PC-3 (cell line): Measurements from ENCODE around the gene ARL2BP. TPM values are rescaled to one million over a fixed set of nuclear protein-coding genes. Genes with fewer than 3 reads are reported as not detected.
"Not testable (repeated sequence)": the region's sequence is repeated elsewhere in the genome, so short reads cannot be mapped to it uniquely, and the experiment has no call there.

ENCODE experiments used
- ATAC-seq: fragments of 200-7000 bp; cut with Tn5 transposase; 2 replicates; pipeline ENCODE4 v1.9.1; 2020; ENCODE audit warnings: mild to moderate bottlenecking, moderate library complexity
- BruUV-seq: library from RNA; stranded (reverse); fragments of 400-500 nt; replicated peaks from 2 replicates; lab custom pipeline; 2021; lab: Mats Ljungman, UMichigan
- CTCF ChIA-PET: fragments of 300-600 bp; sonication (Branson Sonifier 250); formaldehyde crosslinking; loops from one replicate; lab custom pipeline; 2022; ENCODE audit warnings: antibody characterized with exemption; lab: Charles Lee
- POLR2A ChIA-PET: fragments of 300-600 bp; sonication (Branson Sonifier 250); formaldehyde crosslinking; loops from one replicate; lab custom pipeline; 2022; ENCODE audit warnings: antibody characterized with exemption; ENCODE audit not compliant: unreplicated experiment; lab: Charles Lee
- DNase-seq: peaks from one replicate; pipeline ENCODE4 v3.0.0-alpha.2; 2015
- H2AFZ ChIP-seq: fragments of 300-600 bp; sonication (generic); 2 replicates; pipeline ENCODE4 v1.6.0; 2016; ENCODE audit warnings: antibody characterized with exemption, low read length
- H3F3A ChIP-seq: fragments of 300-600 bp; sonication (generic); one replicate; pipeline ENCODE4 v1.6.0; 2017; ENCODE audit warnings: antibody characterized with exemption, low read length, control low read depth, mild to moderate bottlenecking; ENCODE audit not compliant: unreplicated experiment
- H3K27ac ChIP-seq: fragments of 300-600 bp; sonication (generic); 2 replicates; pipeline ENCODE4 v1.5.1; 2016; ENCODE audit warnings: mild to moderate bottlenecking, low read length
- H3K27me3 ChIP-seq: fragments of 300-600 bp; sonication (generic); 2 replicates; pipeline ENCODE4 v1.6.1; 2016; ENCODE audit warnings: low read length, mixed read lengths
- H3K36me3 ChIP-seq: fragments of 300-600 bp; sonication (generic); 2 replicates; pipeline ENCODE4 v1.6.1; 2016; ENCODE audit warnings: low read depth, mixed run types, low read length, mixed read lengths
- H3K4me1 ChIP-seq: fragments of 300-600 bp; sonication (generic); 2 replicates; pipeline ENCODE4 v1.5.1; 2016; ENCODE audit warnings: low read length; ENCODE audit not compliant: insufficient read depth
- H3K4me2 ChIP-seq: fragments of 300-600 bp; sonication (generic); 2 replicates; pipeline ENCODE4 v1.6.0; 2016; ENCODE audit warnings: low read length
- H3K4me3 ChIP-seq: fragments of 300-600 bp; sonication (generic); 2 replicates; pipeline ENCODE4 v1.5.1; 2016; ENCODE audit warnings: mild to moderate bottlenecking, low read length, mixed read lengths
- H3K79me2 ChIP-seq: fragments of 300-600 bp; sonication (generic); 2 replicates; pipeline ENCODE4 v1.6.1; 2017; ENCODE audit warnings: low read length, mixed read lengths
- H3K9ac ChIP-seq: fragments of 300-600 bp; sonication (generic); 2 replicates; pipeline ENCODE4 v1.6.0; 2016; ENCODE audit warnings: mild to moderate bottlenecking, low read length
- H3K9me2 ChIP-seq: fragments of 300-600 bp; sonication (generic); replicated peaks from 2 replicates; pipeline ENCODE4 v1.6.1; 2016; ENCODE audit warnings: mixed run types, low read length, mixed read lengths
- H3K9me3 ChIP-seq: fragments of 300-600 bp; sonication (generic); 2 replicates; pipeline ENCODE4 v1.6.1; 2016; ENCODE audit warnings: low read length, mixed read lengths
- H4K20me1 ChIP-seq: fragments of 300-600 bp; sonication (generic); 2 replicates; pipeline ENCODE4 v1.6.1; 2016; ENCODE audit warnings: low read length, mixed read lengths
- CTCF ChIP-seq: fragments of 300-600 bp; sonication (generic); conservative IDR thresholded peaks from 2 replicates; pipeline ENCODE4 v1.5.1; 2017; ENCODE audit warnings: antibody characterized with exemption, low read depth, mild to moderate bottlenecking, low read length
- EZH2 ChIP-seq: fragments of 300-600 bp; sonication (generic); IDR thresholded peaks from one replicate; pipeline ENCODE4 v1.6.1; 2017; ENCODE audit warnings: antibody characterized with exemption, mild to moderate bottlenecking, low read length; ENCODE audit not compliant: unreplicated experiment
- EZH2phosphoT487 ChIP-seq: fragments of 300-600 bp; sonication (generic); IDR thresholded peaks from 2 replicates; pipeline ENCODE4 v1.6.1; 2018; ENCODE audit warnings: mild to moderate bottlenecking, antibody characterized with exemption, low read length, borderline replicate concordance
- intact Hi-C: fragments of 100-400 bp; cut with micrococcal nuclease; formaldehyde crosslinking; loops from 2 replicates; pipeline ENCODE4 v1.9.0; 2023
- total RNA-seq: library from RNA; depleted of rRNA; stranded (reverse); fragments of >200 nt; gene quantifications from 2 replicates; pipeline ENCODE4 v1.2.3, GENCODE V29; 2014

ARL2BP gene
- total RNA-seq, 1 experiment from 2014 or later = 38.4 TPM

- no peaks in the 10 kb centered on the region for H3K36me3 ChIP-seq
- peaks cover 62% of the 10 kb centered on the region for H3K79me2 ChIP-seq
- ChIA-PET CTCF (no interaction called here), POLR2A (no interaction called here)
- ATAC-seq = no peak
- no peaks in the 10 kb centered on the region for H4K20me1 ChIP-seq
- TF ChIP-seq EZH2phosphoT487 (no peak), EZH2 (no peak), CTCF (no peak)
- H3K4me1 ChIP-seq = peaks cover 35% of the 10 kb centered on the region
- no peaks in the 10 kb centered on the region for H3K9me2 ChIP-seq
- no peaks in the 10 kb centered on the region for H3F3A ChIP-seq
- H3K9ac ChIP-seq = no peak overlapping the region
- no TSS peak for BruUV-seq
- H2AFZ ChIP-seq = no peak overlapping the region
- H3K27ac ChIP-seq = no peak overlapping the region
- DNase-seq = no peak
- H3K4me3 ChIP-seq = no peak overlapping the region
- no peaks in the 10 kb centered on the region for H3K9me3 ChIP-seq
- intact Hi-C loops = no loop called here
- no peak overlapping the region for H3K4me2 ChIP-seq
- no peaks in the 10 kb centered on the region for H3K27me3 ChIP-seq
Measured at GRCh38 chr16:57196753-57197152, 48.3 kb upstream of the ARL2BP start.

DNA sequence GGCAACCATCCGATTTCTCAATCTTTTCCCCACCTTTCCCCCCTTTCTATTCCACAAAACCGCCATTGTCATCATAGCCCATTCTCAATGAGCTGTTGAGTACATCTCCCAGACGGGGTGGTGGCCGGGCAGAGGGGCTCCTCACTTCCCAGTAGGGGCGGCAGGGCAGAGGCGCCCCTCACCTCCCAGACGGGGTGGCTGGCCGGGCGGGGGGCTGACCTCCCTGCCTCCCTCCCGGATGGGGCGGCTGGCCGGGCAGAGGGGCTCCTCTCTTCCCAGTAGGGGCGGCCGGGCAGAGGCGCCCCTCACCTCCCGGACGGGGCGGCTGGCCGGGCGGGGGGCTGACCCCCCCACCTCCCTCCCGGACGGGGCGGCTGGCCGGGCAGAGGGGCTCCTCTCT is 44.7 kb upstream of the ARL2BP start:
- POLR2A ChIA-PET, intact Hi-C loops, H3K9me3 ChIP-seq, H4K20me1 ChIP-seq, H3K9ac ChIP-seq, H3K4me1 ChIP-seq, H3K36me3 ChIP-seq, H3K9me2 ChIP-seq, DNase-seq, H3K4me2 ChIP-seq, H3K27me3 ChIP-seq, ATAC-seq, BruUV-seq, H3K27ac ChIP-seq, H2AFZ ChIP-seq, H3K4me3 ChIP-seq, H3F3A ChIP-seq, CTCF ChIA-PET: not testable (repeated sequence)
- H3K79me2 ChIP-seq = peaks cover 34% of the 10 kb centered on the region

DNA sequence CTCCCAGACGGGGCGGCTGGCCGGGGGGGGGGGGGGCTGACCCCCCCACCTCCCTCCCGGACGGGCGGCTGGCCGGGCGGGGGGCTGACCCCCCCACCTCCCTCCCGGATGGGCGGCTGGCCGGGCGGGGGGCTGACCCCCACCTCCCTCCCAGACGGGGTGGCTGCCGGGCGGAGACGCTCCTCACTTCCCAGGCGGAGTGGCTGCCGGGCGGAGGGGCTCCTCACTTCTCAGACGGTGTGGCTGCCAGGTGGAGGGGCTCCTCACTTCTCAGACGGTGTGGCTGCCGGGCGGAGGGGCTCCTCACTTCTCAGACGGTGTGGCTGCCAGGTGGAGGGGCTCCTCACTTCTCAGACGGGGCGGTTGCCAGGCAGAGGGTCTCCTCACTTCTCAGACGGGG is 44.1 kb upstream of the ARL2BP start:
- not testable (repeated sequence) for BruUV-seq

More for the DNA sequence above, 44.1 kb upstream of the ARL2BP start:
- H3K27ac ChIP-seq, intact Hi-C loops, H3K9me3 ChIP-seq, CTCF ChIA-PET, H3K4me1 ChIP-seq, ATAC-seq, H3F3A ChIP-seq, H2AFZ ChIP-seq, H3K4me2 ChIP-seq, POLR2A ChIA-PET, H3K9me2 ChIP-seq, DNase-seq, H4K20me1 ChIP-seq, H3K27me3 ChIP-seq, H3K9ac ChIP-seq, H3K4me3 ChIP-seq: not testable (repeated sequence)
- Histone ChIP-seq H3K36me3 (peaks cover 11% of the 10 kb centered on the region; the same call in 1 of the 2 replicates), H3K79me2 (peaks cover 29% of the 10 kb centered on the region)
